HuH-7 (cell line): ENCODE data around the gene CFAP61.
"Not testable (repeated sequence)": the region's sequence is repeated elsewhere in the genome, so short reads cannot be mapped to it uniquely, and the experiment has no call there.

ENCODE experiments used
- DNase-seq: peaks from one replicate; pipeline ENCODE4 v3.0.0; 2011; ENCODE audit warnings: low spot score

The CFAP61 gene

DNA sequence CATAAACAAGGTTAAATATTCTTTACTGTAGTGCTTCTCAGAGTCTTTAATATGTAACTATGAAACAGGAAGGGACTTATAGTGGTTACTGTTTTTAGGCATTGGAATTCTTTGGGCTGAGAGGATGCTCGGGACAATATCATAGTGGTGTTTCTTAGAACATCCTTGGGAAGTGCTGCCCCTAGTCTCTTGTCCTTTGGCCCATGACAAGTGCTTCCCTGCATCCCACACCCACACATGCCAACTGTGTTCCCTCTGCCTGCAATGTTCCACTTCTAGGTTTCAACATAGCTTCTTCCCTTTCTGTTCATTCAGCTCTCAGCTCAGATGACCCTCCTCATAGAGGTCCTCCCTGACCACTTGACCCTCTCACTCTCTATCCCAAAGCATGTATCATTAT is 37.6 kb downstream of the CFAP61 start:
- DNase-seq: no peak

DNA sequence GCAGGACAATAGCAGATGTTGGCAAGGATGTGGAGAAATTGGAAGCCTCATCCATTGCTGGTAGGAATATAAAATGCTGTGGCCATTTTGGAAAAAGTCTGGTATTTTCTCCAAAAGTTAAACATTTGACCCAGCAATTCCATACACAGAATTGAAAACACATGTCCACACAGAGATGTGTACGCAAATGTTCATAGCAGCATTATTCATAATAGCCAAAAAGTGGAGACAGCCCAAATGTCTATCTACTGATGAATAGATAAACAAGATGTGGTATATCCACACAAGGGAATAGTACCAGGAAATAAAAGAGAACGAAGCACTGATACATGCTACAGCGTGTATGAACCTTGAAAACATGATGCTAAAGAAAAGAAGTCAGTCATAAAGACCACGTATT is 40.5 kb downstream of the CFAP61 start:
- no peak for DNase-seq

DNA sequence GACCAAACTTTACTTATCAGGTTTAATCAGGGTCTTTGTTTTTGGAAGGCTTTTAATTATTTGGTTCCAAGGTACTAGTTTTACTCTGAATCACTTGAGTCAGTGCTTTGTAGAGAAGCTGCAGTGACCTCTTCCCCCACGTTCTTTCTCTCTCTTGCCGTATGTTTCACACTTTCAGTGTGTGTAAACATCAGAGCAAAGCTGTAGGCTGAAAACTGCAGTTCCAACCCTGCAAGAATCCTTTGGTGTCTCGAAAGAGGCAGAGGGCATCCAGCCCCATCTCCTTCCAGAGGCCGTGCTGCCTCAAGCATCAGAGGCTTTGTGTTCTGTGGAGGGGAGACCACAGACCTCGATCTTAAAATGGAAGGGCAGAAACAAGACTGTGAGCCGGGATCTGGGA is 42.1 kb downstream of the CFAP61 start:
- no peak for DNase-seq

DNA sequence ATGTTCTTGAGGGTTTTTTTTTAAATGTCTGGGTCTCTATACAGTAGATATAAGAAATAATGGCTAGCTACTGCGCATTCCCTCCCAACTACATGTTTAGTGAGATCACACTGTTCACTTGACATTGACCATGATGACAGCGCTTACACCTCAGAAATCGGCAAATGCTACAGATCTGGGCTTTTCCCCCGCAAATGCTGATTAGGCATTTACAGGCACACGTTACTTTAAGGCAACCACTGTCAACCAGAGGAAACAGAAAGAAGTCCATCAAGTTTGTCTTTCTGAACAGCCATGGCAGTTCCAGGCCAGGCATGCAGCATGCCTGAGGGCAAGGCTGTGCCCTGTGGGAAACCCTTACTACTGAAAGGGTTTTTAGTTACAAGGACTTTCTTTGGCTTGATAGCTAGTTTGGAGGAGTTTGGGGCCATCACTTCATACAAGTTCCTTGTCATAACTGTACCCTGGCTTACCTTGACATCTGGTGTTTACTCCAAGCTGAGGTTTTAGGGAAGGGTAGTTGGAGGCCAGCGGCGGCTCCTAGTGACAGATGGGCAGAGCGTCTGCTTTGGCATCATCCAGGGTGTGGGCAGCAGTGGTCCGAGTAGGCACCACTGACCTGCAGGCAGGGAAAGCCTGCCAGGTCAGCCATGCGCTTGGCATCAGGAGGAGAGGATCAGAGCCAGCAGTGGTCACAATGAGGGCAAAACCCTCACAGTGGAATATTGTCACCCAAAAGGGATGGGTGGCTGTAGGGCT is 43.0 kb downstream of the CFAP61 start:
- no peak for DNase-seq

DNA sequence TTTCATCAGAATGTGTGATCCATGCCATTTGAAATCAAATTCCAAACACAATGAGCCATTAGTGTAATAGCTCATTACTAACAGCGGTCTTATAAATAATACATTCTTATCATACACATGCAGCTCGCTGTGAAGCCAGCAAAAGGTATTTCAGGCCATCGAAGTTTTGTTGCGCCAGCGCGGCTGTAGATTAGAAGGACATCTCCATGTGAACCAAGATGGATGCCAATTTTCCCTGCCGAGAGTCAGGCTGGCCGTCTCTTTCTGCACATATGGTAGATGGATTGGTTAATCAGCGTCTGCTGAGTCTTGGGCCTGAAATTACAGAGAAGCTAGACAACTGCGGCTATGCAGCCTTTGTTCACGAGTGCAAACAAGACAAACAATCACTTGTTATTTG is 44.1 kb downstream of the CFAP61 start:
- DNase-seq: no peak

DNA sequence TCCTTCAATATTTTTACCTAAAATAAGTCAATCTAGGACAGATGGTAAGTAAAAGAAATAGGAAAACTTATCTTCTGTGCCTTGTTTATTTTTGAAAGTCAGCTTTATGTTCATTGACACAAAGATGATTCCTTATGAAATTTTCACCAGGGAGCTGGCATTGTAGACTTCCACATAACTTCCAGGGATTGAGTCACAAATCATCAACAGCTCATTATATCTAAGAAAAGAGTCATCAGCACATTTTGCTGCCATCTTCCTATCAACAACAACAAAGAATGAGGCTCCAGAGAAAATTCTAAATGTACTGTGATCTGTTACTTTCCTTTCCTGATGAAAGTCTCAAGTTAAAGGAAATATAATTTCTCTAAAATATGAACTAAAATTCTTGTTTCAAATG is 48.5 kb downstream of the CFAP61 start:
- DNase-seq: no peak

DNA sequence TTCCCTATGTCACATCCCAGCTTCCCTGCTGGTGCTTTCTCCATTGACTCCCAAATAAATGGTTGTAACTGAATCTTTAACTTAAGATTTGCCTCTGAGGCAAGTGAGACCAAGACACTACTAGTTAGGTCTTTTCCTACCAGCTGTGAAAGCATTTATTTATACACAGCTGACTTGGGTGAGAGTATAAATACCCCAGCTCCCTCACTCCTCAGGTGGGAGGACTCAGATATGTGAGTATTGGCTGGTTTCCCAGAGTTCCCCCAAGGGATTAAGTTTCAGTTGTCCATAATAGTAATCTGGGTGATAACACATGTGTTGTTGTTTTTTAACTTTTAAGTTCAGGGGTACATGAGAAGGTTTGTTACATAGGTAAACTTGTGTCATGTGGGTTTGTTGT is 49.8 kb downstream of the CFAP61 start:
- no peak for DNase-seq

DNA sequence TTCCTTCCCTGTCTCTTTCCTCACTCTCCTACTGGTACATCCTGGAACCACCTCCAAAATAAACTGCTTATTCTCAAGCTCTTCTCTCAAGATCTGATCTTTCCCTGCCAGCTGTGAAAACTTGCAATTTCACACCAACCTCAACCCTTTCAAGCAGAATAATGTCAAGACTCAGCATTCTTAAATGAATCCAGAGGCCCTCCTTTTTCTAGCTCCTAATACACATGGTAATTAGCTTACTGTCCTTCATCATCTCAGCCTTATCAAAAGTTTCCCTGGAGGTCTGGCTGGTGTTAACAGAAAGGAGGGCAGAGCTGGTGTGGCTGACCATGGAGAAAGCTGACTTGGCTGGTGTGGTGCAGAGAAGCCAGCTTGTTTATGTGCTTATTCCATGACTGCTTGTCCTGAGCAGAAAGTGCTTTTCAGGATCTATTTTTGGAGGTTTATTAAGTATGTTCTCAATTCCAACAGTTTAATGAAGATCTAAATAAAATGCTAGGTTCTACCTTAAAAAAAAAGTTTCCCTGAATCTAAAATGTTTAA is 50.5 kb downstream of the CFAP61 start:
- no peak for DNase-seq

DNA sequence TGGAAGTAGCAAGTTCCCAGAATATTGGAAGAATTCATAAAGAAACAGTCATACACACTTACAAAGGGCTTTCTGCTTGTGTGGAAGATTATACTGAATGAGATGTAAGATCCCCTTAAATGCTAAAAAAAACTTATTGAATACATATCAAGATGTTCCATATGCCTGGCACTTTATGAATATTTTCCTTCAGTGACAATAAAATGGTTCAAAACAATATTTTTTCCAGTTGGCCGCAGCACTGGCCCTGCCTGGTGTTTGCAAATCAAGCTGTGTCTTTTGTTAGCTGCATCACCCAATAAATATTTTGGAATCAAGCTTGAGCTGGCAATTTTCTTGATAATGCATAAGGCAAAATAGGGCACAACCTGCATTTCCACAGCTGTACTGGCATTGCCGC is 51.2 kb downstream of the CFAP61 start:
- no peak for DNase-seq

DNA sequence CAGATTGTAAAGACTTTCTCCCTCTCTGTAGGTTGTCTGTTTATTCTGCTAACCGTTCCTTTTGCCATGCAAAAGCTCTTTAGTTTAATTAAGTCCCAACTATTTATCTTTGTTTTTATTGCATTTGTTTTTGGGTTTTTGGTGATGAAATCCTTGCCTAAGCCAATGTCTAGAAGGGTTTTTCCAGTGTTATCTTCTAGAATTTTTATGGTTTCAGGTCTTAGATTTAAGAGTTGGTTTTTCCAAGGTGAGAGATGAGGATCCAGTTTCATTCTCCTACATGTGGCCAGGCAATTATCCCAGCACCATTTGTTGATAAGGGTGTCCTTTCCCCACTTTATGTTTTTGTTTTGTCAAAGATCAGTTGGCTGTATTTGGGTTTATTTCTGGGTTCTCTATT is 70.9 kb downstream of the CFAP61 start:
- DNase-seq: not testable (repeated sequence)

DNA sequence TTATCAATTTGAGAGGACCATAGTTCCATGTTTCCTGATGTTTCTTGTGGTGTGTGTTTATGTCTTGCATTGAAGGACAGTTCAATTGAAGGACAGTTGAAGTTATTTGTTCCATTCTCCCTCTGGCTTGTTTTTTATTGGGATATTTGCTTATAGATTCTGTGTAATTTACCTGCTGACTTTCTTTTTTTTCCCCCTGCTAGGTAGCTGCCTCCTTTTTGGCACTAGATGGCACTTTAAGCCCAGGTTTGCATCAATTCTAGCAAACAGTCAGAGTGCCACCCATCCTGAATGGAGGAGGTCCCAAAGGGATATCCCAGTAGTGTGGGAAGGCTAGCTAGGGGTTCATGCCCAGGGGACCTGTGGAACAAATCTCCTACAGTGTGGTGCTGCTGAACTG is 78.1 kb downstream of the CFAP61 start:
- DNase-seq: no peak

DNA sequence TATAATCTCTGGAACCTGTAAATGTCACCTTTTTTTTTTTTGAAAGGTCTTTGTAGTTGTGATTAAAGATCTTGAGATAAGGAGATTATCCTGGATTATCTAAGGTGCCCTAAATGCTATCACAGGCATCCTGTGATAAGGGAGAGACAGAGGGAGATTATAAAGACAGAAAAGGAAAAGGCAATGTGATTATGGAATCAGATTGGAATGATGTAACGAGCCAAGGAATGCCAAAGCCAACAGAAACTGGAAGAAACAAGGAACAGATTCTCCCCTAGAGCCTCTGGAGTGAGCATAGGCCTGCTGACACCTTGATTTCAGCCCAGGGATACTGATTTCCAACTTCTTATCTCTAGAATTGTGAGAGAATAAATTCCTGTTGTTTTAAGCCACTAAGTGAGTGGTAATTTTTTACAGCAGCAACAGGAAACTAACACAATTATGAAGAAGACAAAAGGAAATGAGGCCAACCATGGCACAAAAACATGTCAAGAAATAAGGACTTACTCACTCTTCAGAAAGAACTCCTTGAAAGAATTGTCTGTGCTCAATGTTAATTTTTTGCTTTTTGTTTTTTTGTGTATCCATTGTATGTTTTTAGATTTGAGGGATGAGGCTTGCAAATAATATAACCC is 82.7 kb downstream of the CFAP61 start:
- no peak for DNase-seq

DNA sequence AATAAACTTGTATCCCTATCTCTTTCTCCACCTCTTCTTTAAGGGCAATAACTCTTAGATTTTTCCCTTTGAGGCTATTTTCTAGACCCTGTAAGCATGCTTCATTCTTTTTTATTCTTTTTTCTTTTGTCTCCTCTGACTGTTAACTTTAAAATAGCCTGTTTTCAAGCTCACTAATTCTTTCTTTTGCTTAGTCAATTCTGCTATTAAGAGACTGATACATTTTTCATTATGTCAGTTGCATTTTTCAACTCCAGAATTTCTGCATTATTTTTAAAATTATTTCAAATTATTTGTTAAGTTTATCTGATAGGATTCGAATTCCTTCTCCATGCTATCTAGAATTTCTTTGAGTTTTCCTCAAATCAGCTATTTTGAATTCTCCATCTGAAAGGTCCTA is 84.0 kb downstream of the CFAP61 start:
- DNase-seq: no peak

DNA sequence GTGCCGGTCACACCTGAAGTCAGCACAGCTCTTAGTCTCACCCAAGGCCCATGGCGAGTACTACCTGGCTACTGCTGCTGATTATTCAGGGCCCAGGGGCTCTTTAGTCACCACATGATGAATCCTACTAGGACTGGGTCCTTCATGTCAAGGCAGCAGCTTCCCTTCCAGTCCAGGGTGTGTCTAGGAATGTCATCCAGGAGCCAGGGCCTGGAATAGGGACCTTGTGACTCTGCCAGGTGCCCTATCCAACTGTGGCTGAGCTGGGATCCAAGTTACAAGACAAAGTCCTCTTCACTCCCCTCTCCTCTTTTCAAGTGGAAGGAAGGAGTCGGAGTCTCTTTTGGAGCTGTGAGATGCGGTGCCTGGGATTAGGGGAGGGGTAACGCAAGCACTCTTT is 85.5 kb downstream of the CFAP61 start:
- DNase-seq: no peak

DNA sequence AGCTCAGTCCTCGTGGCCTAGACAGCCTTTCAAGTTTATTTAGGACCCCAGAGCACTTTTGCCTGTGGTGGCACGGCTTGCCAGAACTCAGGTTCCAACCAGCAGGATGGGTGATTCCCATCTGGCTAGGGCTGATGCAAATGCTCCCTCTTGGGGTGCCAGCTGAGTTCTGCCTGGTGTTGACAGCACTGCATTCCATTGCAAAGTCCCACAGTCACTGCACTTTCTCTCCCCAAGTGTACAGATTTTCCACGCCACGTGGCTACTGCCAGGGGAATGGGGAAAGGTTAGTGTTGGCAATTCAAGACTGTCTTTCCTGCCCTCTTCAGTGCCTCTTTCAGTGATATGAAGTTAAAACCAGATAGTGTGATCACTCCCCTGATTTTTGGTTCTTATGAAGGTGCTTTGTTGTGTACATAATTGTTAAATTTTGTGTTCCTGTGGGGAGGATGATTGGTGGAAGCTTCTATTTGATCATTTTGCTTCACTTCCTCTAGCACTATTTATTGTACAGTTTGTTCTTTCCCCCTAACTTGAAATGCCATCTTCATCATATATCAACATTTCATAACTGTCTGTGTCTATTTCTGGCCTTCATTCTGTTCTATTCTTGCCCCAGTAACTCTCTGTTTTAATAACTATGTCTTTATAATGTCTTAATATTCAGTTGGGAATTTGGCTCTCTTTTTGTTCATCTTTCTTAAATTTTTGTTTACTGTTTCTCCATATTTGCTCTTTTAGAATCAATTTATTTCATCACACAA is 86.2 kb downstream of the CFAP61 start:
- DNase-seq: no peak

DNA sequence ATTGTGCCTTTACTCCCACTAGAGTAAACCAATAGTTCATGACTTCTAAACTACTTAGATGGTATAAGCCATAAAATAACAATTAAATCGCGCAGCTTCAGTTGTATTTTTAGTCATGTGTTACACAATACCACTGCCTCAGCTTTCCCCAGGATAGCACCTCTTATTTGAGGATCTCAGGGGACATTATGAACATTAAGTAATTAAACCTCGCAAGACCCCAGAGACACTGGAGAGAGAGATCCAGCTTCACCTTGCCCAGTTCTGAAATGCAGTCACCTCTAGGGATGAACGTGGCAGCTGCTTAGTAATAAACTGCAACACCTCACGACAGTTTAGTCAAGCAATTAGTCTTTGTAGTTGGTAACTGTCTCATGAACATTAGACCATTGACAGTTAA is 87.1 kb downstream of the CFAP61 start:
- no peak for DNase-seq

DNA sequence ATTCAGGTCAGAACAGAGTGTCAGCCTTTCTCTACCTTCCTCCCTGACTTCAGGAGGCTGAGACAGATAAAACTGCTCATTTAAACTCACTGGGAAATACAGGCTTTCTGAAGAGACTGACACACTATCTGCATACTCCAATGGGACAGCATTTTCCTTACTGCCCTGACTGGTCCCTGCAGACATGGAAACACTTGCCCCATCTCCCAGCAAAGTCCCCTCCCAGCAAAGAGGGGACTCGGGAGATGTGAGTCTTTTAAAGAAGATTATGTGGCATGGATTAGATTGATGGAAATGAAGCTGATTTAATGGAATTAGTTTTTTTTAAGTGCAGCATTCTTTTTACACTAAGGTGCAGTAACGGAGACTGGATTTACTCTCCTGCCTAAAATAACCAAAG is 90.8 kb downstream of the CFAP61 start:
- DNase-seq: no peak

DNA sequence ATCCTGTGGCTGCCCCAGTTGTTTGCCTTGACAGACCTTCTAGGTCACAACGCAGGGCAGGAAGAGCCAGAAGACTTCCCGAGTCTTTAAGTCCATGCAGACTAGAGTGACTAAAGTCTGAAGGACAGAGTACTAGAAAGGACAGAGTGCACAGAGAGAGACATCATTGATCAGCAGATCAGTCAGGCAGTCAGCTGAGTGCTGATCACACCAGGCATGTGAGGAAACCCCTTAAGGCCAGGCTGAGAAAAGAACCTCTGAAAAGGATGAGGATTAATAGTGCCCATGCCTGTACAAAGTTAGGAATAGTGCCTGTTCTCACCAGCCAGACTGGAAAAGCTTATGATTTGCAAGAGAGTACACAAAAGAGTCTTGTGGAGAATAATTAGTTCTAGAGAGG is 91.3 kb downstream of the CFAP61 start:
- DNase-seq: no peak

DNA sequence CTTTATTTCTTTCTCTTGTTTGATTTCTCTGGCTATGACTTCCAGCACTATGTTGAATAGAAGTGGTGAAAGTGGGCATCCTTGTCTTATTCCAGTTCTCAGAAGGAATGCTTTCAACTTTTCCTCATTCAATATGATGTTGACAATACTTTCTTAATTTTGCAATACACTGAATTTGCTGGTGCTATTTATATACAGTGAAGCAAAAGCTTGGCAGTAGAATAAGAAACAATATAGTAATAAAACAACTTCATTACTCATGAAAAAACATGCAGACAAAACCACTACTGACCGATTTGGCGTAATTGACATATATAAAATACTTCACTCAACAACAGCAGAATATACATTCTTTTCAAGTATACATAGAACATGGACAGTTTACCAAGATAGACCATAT is 96.4 kb downstream of the CFAP61 start:
- DNase-seq: no peak

DNA sequence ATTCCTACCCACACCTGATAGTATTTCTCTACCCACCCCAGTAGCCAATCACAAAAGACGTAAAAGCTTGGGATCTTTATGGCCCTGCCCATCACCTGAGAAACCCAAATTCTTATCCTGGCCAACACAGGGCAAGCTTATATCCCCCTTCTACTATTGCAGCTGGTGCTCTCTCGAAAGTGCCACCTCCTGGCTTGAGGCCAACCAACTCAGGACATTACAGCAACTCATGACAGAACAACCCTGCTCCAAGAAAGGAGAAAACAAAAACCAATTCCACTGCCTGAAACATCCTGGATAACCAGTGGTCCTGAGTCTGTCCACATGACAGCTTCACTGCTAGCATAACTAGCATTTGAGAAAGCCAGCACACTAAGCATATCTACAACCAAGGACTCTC is 97.9 kb downstream of the CFAP61 start:
- no peak for DNase-seq

DNA sequence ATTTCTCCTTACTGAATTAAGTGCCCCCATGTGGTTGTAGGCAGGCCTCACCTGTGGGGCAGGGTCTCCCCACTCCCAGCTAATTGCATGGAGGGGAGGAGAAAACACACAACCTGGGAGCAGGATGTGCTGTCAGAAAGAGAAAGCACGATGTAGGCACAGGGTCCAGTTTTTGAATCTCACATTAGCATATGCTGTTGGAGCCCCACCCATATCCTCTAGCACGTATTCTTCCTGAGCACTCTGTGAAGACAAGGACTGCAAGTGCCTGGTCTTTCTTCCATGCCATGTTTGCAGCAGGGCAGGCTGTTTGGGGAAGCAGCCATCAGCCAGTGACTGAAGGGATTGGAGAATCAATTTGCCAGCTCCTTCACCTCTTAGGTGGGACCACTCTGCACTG is 108.2 kb downstream of the CFAP61 start:
- no peak for DNase-seq

DNA sequence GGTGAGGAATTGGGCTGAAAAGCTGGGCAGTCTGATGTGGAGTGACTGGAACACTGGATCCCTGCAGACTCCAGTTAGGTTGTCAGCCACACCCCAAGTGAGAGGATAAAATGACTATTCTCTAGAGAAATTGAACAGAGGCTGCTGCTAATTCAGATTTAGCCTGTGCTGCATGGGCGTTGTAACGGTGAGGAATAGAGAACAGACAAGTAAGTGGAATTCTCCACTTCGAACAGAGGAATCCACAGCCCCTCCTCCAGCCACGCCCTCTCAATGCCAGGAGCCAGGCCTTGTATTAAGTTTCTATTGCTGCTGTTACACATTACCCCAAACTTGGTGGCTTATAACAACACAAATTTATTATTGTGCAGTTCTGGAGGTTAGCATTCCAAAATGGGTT is 109.3 kb downstream of the CFAP61 start:
- no peak for DNase-seq

DNA sequence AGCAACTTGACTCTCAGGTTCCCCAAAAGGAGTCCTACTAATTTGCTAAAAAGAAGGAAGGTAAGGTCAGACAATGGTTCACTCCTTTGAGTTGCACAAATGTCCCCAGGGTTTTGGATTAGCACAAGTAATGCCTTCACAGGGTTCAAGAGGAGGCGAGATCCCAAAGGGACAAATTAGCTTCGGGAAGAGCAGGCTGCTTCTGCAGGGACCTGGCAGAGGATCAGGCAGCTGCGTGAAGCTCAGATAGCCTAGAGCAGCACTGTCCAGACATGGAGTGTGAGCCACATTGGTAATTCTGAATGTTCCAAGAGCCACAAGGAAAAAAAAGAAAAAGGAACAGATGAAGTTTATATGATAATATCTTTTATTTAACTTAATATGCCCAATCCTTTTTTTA is 115.4 kb downstream of the CFAP61 start:
- DNase-seq: no peak
